NCI-H187 (cell line): ENCODE measurements around the gene PFDN4.
A peak's percentile ranks its signal among the peaks of the same experiment; 100 is the strongest.

Experiments used
- DNase-seq, 2 experiments: peaks; one replicate each; lab custom pipeline; 2025; lab: John Stamatoyannopoulos, UW

PFDN4 gene

GRCh38 chr20:54207743-54208547, at the start of gene PFDN4:
TSS of gene PFDN4 (plus strand) at chr20:54208087. CDS start at chr20:54208101, 14 bp downstream.
- DNase-seq = peak; percentile 73 to 89

DNA sequence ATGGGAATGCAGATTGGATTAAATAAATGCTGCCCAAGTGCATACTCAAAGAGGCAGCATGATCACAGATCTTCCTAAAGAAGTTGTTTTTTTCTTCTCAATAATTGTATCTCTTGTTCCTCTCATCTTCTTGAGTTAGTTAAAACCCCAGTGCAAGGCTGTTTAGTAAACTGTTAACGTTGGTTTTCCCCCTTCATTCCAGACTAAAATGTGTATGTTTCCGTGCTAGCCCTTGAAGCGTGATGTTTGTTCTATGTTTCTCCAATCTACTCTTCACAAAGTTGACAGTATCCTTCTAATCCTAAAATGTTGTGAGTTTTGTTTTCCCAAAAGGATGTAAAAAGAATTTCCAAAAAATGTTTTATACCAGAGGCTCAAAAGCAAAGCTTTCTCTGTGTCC, 49.7 kb upstream of the PFDN4 start:
- no peak for DNase-seq

DNA sequence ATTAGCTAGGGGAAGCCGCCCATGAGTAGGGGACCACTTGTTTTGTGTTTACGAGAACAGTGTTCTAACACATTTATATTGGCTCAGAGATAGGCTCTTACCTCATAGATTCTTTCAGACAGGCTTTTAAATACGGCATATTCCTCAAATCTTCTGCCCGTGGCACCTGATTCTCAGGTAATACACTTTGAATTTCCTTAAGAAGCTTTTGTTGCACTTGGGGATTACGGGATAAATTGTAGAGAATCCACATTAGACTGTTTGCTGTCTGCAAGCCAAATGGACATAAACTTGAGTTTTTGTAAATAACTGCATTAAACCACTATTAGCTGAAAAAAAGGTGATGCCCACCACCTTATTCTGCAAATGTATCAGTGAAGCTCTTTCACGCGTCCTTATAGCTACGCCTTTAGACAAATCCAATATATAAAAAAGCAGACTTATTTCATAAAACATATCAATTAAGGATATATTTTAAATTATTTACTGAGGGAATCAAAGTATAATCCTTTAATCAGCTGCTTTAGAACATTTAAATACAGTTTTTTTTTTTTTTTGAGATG, 49.0 kb upstream of the PFDN4 start:
- DNase-seq = no peak

- no peak for DNase-seq
These were observed 47.6 kb upstream of the PFDN4 start for GRCh38 chr20:54160065-54161007.

DNA sequence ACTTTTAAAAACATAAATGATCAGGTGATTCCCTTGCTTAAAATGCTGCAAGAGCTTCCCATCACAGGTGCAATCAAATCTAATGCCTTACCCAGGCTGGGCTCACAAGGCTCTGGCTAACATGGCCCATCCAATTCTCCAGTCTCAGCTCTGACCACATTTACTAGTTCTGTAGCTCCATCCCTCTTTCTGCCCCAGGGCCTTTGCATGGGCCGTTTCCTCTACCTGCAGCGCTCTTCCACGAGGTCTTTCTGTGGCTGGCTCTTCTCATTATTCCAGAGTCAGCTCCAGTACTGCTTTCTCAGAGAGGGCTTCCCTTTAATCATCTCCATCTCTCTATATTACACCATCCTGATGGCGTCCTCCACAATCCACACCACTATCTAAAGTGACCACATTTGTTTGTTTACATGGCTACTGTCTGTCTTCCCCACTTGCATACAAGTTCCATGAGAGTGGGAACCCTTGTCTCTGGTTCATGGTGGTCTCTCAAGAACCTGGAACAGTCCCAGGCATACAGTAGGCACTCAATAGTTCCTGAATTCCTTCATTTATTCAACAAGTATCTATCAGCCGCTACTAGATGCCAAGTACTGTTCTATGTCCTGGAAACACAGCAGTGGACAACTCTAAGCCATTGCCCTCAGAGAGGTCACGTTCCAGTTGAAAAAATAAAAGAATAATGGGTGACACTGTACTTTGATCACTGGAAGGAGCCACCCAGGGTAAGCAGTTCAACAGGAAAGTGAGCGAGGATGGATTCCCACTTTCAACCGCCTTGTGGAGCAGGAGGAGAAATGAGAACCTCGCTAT, 46.7 kb upstream of the PFDN4 start:
- no peak for DNase-seq

DNA sequence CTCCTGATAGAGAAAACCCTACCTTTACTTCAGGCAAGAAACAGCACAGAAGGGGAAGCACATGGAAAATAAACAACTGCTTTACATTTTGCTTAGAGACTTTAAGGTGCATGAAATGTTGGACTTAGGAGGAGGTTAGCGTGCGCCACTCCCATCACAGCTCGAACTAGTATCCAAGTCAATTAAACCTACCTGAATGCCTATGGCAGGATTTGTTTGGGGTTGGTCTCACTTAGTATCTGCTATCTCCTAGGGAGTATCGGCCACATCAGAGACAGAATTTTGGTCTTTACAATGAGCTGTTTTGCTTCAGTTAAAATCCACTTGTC, 46.1 kb upstream of the PFDN4 start:
- DNase-seq = no peak

DNA sequence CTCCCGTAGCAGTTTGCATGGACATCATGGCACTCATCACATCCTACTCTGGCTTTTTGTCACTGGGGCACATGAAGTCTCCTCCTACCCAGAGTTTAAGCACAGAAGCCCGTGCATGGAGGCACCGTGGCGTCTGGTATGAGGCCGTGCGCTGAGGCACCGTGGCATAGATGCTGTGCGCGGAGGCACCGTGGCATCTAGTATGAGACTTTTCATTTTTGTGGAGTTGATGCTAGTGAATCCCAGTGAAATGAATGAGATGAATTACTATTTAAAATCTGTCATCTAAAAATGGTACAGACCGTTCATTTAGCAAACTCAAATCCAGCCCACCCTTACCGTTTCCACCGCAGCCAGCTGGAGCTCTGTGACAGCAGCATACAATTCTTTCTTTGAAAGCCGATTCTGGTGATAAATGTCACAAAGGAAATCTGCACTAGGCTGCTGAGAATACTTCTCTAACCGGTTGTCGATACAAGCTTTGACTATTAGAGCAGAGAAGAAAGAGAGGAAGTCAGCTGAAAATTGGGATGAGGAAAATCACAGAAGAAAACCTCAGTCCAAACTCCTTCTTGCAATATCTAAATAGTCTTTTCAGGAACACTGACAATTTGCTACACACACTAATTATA, 45.4 kb upstream of the PFDN4 start:
- no peak for DNase-seq

- no peak for DNase-seq
These were observed 44.5 kb upstream of the PFDN4 start for GRCh38 chr20:54163402-54163801.

GRCh38 chr20:54165014-54165413, 42.9 kb upstream of the PFDN4 start:
- no peak for DNase-seq

- no peak for DNase-seq
These were observed 42.1 kb upstream of the PFDN4 start for GRCh38 chr20:54165803-54166202.

- no peak for DNase-seq
These were observed 40.8 kb upstream of the PFDN4 start for GRCh38 chr20:54166987-54167662.

DNA sequence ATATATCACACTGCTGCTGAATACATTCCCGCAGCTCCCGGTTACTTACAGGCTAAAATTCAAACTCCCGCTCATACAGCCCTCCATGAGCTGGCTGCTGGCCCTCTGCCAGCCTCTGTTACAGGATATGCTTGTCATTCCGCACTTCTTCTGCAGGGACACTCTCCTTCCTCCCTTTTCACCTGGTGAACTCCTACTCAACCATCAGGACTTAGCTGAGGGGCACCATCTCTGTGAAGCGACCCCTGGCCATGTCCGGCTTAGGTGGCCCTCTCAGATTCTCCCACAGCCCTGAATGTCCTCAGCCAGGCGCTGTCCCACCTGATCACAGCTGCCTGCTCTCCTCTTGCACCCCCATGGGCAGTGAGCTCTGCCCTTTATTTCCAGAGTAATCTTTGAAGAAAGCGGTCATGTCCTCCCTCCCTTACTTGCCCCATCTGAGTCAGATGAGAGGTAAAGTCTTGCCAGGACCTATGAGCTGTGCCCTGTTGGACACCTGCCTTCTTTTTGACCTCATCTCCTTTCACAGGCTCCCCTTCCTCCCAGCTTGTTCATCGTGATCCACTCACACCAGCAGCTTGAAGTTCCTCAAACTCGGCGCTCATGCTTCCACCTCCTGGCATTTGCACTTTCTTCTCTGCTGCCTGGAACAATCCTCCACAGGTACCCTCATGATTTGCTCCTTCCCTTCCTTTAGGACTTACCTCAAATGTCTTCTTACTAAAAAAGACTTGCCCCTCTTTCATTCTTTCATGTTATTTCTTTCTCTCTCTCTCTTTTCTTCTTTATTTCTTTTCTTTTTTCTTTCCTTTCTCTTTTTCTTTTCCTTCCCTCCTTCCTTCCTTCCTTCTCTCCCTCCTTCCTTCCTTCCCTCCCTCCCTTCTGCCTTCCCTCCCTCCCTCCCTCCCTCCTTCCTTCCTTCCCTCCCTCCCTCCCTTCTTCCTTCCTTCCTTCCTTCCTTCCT, 39.7 kb upstream of the PFDN4 start:
- no peak for DNase-seq

DNA sequence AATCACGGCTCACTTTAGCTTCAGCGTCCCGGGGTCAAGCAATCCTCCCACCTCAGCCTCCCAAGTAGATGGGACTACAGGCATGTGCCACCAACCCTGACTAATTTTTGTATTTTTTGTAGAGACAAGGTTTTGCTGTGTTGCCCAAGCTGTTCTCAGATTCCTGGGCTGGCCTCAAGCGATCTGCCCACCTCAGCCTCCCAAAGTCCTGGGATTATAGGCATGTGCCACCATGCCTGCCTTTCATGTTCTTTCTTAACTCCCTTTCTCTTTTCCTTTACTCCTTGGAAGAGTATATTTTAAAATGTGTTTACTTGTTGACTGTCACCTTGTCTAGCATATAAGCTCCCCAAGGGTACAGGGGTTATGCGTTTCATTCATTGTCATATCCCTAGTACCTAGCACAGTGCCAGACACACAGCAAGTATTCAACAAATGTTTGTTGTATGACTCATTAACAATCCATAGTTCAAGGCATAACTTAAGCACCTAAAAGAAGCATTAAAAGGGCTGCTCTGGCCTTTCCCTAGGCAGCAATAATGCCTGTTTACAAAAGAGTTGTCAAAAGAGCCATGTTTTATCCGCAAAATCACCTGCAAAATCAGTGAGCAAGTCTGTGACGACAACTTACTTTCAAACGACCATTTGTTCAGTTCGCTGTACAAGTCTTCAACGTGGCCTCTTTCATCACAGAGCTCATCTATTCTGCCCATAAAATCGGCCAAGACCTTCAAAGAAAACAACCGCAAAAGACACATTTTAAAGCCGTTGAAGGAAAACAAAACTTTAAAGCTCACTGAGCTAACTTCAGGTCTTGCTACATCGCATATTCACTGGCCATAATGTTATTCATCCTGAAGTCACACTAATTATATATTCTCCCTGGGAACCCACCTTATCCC, 38.7 kb upstream of the PFDN4 start:
- DNase-seq = no peak

GRCh38 chr20:54170026-54170471, 37.8 kb upstream of the PFDN4 start:
- DNase-seq = no peak

- DNase-seq = no peak
These were observed 36.9 kb upstream of the PFDN4 start for GRCh38 chr20:54170963-54171362.

DNA sequence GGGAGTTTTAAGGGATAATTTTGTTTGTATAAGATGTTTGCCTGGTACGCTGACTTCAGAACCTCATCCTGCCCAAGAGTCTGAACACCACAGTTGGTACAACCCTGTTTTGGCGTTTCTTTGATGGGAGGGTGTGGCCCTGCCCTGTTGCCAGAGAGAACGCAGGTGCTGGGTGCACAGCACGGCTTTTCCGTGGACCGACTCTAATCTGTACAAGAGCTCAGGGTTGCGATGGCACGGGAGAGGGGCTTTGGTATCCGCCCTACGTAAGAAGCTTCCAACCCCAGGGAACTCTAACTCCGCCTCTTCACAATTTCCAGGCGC, 35.4 kb upstream of the PFDN4 start:
- no peak for DNase-seq

DNA sequence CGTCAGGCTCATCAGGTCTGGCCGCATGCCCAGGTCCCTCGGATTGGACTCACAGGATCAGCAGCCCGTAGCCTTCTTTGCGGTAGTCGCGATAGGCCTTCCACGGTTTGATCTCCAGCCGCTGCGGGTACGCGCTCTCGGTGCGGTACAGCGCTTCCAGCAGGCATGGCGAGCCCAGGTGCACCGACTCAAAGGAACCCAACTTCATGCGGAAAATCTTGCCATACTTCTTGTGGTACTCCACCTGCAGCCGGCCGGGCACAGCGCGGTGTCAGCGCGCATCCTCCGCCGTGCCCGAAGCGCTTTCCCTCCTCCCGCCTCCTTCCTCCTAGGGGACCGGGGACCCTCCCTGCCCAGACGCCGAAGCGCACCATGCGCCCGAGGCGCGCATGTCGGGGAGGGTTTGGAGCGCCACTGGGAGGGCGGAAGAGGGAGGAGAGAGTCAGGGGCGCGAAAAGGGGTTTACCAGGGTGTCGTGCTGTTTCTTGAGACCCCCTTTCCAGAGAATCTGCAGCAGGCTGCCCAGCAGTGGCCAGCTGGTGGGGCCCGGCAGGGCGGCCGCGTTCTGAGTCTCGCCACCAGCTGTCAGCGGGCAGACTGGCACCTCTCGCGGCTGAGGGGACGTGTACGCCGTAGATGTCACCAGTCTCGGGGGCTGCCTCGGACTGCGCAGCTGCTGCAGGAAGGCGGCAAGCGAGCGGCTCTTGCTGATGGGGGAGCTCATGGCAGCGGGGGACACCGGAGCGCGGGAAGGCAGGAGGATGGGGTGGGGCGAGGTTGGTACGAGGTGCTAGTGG, 34.8 kb upstream of the PFDN4 start:
- DNase-seq = no peak
